WI38 (cell line): ENCODE results near the gene ANKRD39.

Experiments
- H3K4me3 ChIP-seq: 2 replicates; pipeline ENCODE4 v1.5.1; 2011; ENCODE audit warnings: low read depth, mild to moderate bottlenecking, control low read depth, low read length
- TF ChIP-seq, protein P1 (sequence below): IDR thresholded peaks from 2 replicates; pipeline ENCODE4 v1.5.1; 2012; ENCODE audit warnings: low read depth, mild to moderate bottlenecking, control low read depth, low read length

The ANKRD39 gene

GRCh38 chr2:96819876-96820511 lies 37.8 kb downstream of the ANKRD39 start:
- no peak overlapping the region for H3K4me3 ChIP-seq
- TF ChIP-seq, protein P1, sequence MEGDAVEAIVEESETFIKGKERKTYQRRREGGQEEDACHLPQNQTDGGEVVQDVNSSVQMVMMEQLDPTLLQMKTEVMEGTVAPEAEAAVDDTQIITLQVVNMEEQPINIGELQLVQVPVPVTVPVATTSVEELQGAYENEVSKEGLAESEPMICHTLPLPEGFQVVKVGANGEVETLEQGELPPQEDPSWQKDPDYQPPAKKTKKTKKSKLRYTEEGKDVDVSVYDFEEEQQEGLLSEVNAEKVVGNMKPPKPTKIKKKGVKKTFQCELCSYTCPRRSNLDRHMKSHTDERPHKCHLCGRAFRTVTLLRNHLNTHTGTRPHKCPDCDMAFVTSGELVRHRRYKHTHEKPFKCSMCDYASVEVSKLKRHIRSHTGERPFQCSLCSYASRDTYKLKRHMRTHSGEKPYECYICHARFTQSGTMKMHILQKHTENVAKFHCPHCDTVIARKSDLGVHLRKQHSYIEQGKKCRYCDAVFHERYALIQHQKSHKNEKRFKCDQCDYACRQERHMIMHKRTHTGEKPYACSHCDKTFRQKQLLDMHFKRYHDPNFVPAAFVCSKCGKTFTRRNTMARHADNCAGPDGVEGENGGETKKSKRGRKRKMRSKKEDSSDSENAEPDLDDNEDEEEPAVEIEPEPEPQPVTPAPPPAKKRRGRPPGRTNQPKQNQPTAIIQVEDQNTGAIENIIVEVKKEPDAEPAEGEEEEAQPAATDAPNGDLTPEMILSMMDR, result no peak

GRCh38 chr2:96819128-96819875 lies 38.5 kb downstream of the ANKRD39 start:
- TF ChIP-seq, protein P1, result no peak
- H3K4me3 ChIP-seq, result no peak overlapping the region

- TF ChIP-seq, protein P1, result no peak
- no peak overlapping the region for H3K4me3 ChIP-seq
These were observed 39.9 kb downstream of the ANKRD39 start for GRCh38 chr2:96817882-96818281.

- H3K4me3 ChIP-seq, result peak overlapping the region; percentile 68
- TF ChIP-seq, protein P1, result no peak
These were observed 40.7 kb downstream of the ANKRD39 start for GRCh38 chr2:96816836-96817702.

DNA sequence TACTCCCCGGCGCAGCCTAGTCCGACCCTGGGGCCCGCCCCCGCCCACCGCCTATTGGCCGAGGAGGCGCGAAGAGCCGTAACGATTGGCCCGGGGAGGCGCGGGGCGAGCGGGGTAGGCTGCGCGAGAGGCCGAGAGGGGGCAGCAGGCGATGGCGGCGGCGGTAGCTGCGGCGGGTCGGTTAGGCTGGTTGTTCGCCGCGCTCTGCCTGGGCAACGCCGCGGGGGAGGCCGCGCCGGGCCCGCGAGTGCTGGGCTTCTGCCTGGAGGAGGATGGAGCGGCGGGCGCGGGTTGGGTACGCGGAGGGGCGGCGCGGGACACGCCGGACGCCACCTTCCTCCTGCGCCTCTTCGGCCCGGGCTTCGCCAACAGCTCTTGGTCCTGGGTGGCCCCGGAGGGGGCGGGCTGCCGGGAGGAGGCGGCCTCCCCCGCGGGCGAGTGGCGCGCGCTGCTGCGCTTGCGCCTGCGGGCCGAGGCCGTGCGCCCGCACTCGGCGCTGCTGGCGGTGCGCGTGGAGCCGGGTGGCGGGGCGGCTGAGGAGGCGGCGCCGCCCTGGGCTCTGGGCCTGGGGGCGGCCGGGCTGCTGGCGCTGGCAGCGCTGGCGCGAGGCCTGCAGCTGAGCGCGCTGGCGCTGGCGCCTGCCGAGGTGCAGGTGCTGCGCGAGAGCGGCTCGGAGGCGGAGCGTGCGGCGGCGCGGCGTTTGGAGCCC lies 41.5 kb downstream of the ANKRD39 start, which contains the start of gene CNNM3:
TSS of gene CNNM3 (plus strand) at position 142 of the 709 bp plus-strand sequence. CDS start at position 152, 10 bp downstream.
- TF ChIP-seq, protein P1, result peak; percentile 51
- H3K4me3 ChIP-seq, result peak within 1 kb of the TSS; percentile 68

DNA sequence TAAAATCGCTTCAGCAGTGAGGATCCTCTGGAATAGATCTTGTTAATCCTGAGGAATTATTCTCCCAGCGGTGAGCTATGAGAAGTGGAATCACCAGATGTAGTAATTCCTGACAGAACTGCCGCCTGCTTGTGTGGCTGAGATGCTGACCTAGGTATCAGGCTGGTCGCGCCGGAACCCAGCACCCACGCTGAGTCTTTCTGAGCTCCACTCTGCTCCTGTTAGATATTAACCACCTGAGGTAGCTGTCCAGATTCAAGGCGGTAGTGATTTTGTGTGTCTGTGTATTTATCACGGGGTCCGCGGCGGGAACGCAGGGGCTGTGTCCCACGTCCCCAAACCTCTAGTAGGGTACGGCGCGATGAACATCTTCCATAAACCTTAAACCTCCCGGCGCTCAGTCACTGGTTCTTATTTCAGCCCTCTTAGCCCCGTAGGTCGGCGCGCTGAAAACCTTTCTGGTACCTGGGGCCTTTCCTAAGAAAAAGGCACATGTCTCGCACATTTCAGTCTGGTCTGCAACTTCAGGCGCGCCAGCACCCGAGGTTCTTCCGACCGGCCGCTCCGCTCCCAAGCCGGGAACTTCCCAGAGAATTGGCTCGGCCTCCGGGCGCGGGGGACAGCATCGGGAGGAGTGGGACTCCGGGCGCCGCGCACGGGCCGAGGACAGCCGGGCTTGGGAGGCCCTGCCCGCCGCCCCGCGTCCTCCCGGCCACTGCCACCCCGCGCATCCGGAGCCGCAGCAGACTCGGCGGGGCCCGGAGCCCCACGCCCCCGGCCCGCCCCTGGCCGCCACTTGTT lies 42.3 kb downstream of the ANKRD39 start:
- H3K4me3 ChIP-seq, result peak overlapping the region; percentile 68
- TF ChIP-seq, protein P1, result no peak
